NB4 (cell line): Measurements from ENCODE around the gene NLGN3.

Source experiments
- MAX ChIP-seq: IDR thresholded peaks from 2 replicates; pipeline ENCODE4 v1.6.1; 2011; ENCODE audit warnings: low read depth, low read length
- POLR2A ChIP-seq: IDR thresholded peaks from 2 replicates; pipeline ENCODE4 v1.6.1; 2011; ENCODE audit warnings: mild to moderate bottlenecking; ENCODE audit not compliant: insufficient read length; ENCODE audit errors: extremely low read depth
- TF ChIP-seq, protein P1 (sequence below): IDR thresholded peaks from one replicate; pipeline ENCODE4 v1.5.1; 2012; ENCODE audit warnings: low read depth, low read length

DNA sequence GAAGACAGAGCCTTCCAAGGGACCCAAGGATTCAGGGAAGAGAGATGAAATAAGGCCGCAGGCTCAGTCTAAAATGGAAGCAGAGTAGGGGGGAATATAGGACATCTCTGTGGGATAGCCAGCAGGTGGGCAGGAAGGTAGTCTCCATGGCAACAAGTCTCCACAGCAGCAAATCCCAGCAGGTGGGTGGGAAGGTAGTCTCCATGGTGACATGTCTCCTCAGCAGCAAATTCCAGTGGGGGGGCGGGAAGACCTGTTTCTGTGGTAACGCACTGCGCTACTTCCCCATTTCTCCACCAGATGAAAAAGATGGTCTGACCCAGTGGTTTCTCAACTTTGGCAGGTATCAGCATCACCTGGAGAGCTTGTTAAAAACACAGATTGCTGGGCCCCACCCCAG, 18.3 kb downstream of the NLGN3 start:
- TF ChIP-seq, protein P1, sequence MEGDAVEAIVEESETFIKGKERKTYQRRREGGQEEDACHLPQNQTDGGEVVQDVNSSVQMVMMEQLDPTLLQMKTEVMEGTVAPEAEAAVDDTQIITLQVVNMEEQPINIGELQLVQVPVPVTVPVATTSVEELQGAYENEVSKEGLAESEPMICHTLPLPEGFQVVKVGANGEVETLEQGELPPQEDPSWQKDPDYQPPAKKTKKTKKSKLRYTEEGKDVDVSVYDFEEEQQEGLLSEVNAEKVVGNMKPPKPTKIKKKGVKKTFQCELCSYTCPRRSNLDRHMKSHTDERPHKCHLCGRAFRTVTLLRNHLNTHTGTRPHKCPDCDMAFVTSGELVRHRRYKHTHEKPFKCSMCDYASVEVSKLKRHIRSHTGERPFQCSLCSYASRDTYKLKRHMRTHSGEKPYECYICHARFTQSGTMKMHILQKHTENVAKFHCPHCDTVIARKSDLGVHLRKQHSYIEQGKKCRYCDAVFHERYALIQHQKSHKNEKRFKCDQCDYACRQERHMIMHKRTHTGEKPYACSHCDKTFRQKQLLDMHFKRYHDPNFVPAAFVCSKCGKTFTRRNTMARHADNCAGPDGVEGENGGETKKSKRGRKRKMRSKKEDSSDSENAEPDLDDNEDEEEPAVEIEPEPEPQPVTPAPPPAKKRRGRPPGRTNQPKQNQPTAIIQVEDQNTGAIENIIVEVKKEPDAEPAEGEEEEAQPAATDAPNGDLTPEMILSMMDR: no peak
- TF ChIP-seq POLR2A: no peak
- no peak for TF ChIP-seq MAX
